Suprapubic skin (tissue), 4 donors: ENCODE data around the gene GRIP2. TPM values are rescaled to one million over a fixed set of nuclear protein-coding genes. Genes with fewer than 3 reads are reported as not detected.

Experiments used
- DNase-seq, 2 donors: peaks; one replicate each; pipeline ENCODE4 v3.0.0-alpha.2; 2019; ENCODE audit warnings: low spot score in 2 of 2
- H3K27ac ChIP-seq: fragments of 200-600 bp; sonication (generic); one replicate; pipeline ENCODE4 v1.5.1; 2019
- H3K27me3 ChIP-seq: fragments of 200-600 bp; sonication (generic); one replicate; pipeline ENCODE4 v1.5.1; 2019
- H3K36me3 ChIP-seq: fragments of 200-600 bp; sonication (generic); one replicate; pipeline ENCODE4 v1.5.1; 2019
- H3K4me1 ChIP-seq: fragments of 200-600 bp; sonication (generic); one replicate; pipeline ENCODE4 v1.5.1; 2019
- H3K4me3 ChIP-seq: fragments of 200-600 bp; sonication (generic); one replicate; pipeline ENCODE4 v1.5.1; 2019; ENCODE audit warnings: mild to moderate bottlenecking
- H3K9me3 ChIP-seq: fragments of 200-600 bp; sonication (generic); one replicate; pipeline ENCODE4 v1.5.1; 2019
- CTCF ChIP-seq, 2 donors: fragments of 200-600 bp in 1 of 2; fragments of 450-650 bp in 1 of 2; sonication (generic) in 1 of 2; IDR thresholded peaks; one replicate each; pipeline ENCODE4 v1.5.1; 2016 to 2019; ENCODE audit warnings: antibody characterized with exemption in 2 of 2, mild to moderate bottlenecking in 1 of 2, moderate library complexity in 1 of 2
- EP300 ChIP-seq: sonication (generic); formaldehyde crosslinking; IDR thresholded peaks from one replicate; pipeline ENCODE4 v1.6.1; 2017; ENCODE audit warnings: antibody characterized with exemption
- POLR2A ChIP-seq, 2 donors: fragments of 450-650 bp; IDR thresholded peaks; one replicate each; pipeline ENCODE4 v1.6.1; 2017; ENCODE audit warnings: antibody characterized with exemption in 2 of 2, mild to moderate bottlenecking in 2 of 2, moderate library complexity in 2 of 2
- POLR2AphosphoS5 ChIP-seq, 3 donors: sonication (generic); formaldehyde crosslinking; IDR thresholded peaks; one replicate each; pipeline ENCODE4 v1.6.1; 2017; ENCODE audit warnings: antibody characterized with exemption in 3 of 3
- WGBS: methylation state at CpG from one replicate; pipeline ENCODE4 v1.1.5; 2018; 5-methylcytosine and 5-hydroxymethylcytosine counted together
- total RNA-seq, 4 donors: library from RNA; depleted of rRNA; stranded (reverse); fragments of >200 nt; gene quantifications; one replicate each; pipeline ENCODE4 v1.1.0, GENCODE V29; 2016

Gene GRIP2
- total RNA-seq, 4 donors from 2014 or later, result 0.65 to 5.8 (median 3.0) TPM

GRCh38 chr3:14463330-14464140 lies 76.6 kb downstream of the GRIP2 start:
- 80% methylated on average over 22 of the region's 26 CpGs for WGBS
- Histone ChIP-seq H3K9me3 (no peaks in the 10 kb centered on the region), H3K27ac (no peak overlapping the region), H3K4me1 (peaks cover 12% of the 10 kb centered on the region), H3K36me3 (peaks cover 59% of the 10 kb centered on the region), H3K4me3 (no peak overlapping the region), H3K27me3 (no peaks in the 10 kb centered on the region)
- TF ChIP-seq POLR2A (IDR thresholded peaks at IDR 0.05), result no peak
- no peak for TF ChIP-seq CTCF (IDR thresholded peaks at IDR 0.05)
- TF ChIP-seq EP300, result no peak
- TF ChIP-seq POLR2AphosphoS5 (IDR thresholded peaks at IDR 0.05), result no peak
- no peak for DNase-seq

- no peak overlapping the region for H3K4me3 ChIP-seq
- H3K36me3 ChIP-seq, result peaks cover 58% of the 10 kb centered on the region
- no peaks in the 10 kb centered on the region for H3K27me3 ChIP-seq
- H3K27ac ChIP-seq, result no peak overlapping the region
- H3K4me1 ChIP-seq, result peaks cover 12% of the 10 kb centered on the region
- no peak for TF ChIP-seq EP300
- no peak for TF ChIP-seq POLR2AphosphoS5 (IDR thresholded peaks at IDR 0.05)
- TF ChIP-seq CTCF (IDR thresholded peaks at IDR 0.05), result no peak
- no peak for TF ChIP-seq POLR2A (IDR thresholded peaks at IDR 0.05)
- WGBS, result 76% methylated on average over 7 of the region's 9 CpGs
- no peaks in the 10 kb centered on the region for H3K9me3 ChIP-seq
- DNase-seq, result no peak
Measured at GRCh38 chr3:14462738-14463137, 77.4 kb downstream of the GRIP2 start.

GRCh38 chr3:14461748-14462324 lies 78.3 kb downstream of the GRIP2 start:
- no peak for DNase-seq
- no peaks in the 10 kb centered on the region for H3K9me3 ChIP-seq
- no peak overlapping the region for H3K27ac ChIP-seq
- no peak overlapping the region for H3K4me3 ChIP-seq
- 90% methylated on average over 6 of the region's 8 CpGs for WGBS
- no peaks in the 10 kb centered on the region for H3K27me3 ChIP-seq
- H3K4me1 ChIP-seq, result peaks cover 12% of the 10 kb centered on the region
- peaks cover 51% of the 10 kb centered on the region for H3K36me3 ChIP-seq
- TF ChIP-seq CTCF (IDR thresholded peaks at IDR 0.05) (peak in 1 of 2 donors; percentile 33), POLR2AphosphoS5 (IDR thresholded peaks at IDR 0.05) (no peak)

- TF ChIP-seq POLR2A (IDR thresholded peaks at IDR 0.05) (no peak), EP300 (no peak), POLR2AphosphoS5 (IDR thresholded peaks at IDR 0.05) (no peak), CTCF (IDR thresholded peaks at IDR 0.05) (no peak)
- DNase-seq, result no peak
- H3K36me3 ChIP-seq, result peaks cover 44% of the 10 kb centered on the region
- no peak overlapping the region for H3K27ac ChIP-seq
- no peaks in the 10 kb centered on the region for H3K9me3 ChIP-seq
- peaks cover 12% of the 10 kb centered on the region for H3K4me1 ChIP-seq
- no peaks in the 10 kb centered on the region for H3K27me3 ChIP-seq
- 92% methylated on average over 10 of the region's 13 CpGs for WGBS
- no peak overlapping the region for H3K4me3 ChIP-seq
Measured at GRCh38 chr3:14461006-14461747, 79.0 kb downstream of the GRIP2 start.
